HCT116 (cell line): ENCODE measurements around the gene RAET1E. TPM values are rescaled to one million over a fixed set of nuclear protein-coding genes. Genes with fewer than 3 reads are reported as not detected.
A peak's percentile ranks its signal among the peaks of the same experiment; 100 is the strongest.
"Not testable (repeated sequence)": the region's sequence is repeated elsewhere in the genome, so short reads cannot be mapped to it uniquely, and the experiment has no call there.

ENCODE experiments used
- ATAC-seq: fragments of 200-7000 bp; cut with Tn5 transposase; 2 replicates; pipeline ENCODE4 v1.9.1; 2020; ENCODE audit warnings: mild to moderate bottlenecking, moderate library complexity
- BruUV-seq: library from RNA; stranded (reverse); fragments of 400-500 nt; replicated peaks from 2 replicates; lab custom pipeline; 2021; lab: Mats Ljungman, UMichigan
- CTCF ChIA-PET: fragments of 300-600 bp; sonication (Branson Sonifier 250); formaldehyde crosslinking; loops from one replicate; lab custom pipeline; 2021; ENCODE audit warnings: antibody characterized with exemption; lab: Charles Lee
- POLR2A ChIA-PET: fragments of 300-600, 350-600 bp; sonication (Branson Sonifier 250); formaldehyde crosslinking; loops from one replicate; lab custom pipeline; 2021; ENCODE audit warnings: antibody characterized with exemption; lab: Charles Lee
- RAD21 ChIA-PET, 2 experiments: fragments of 300-600 bp; sonication (Branson Sonifier 250); formaldehyde crosslinking; loops; one replicate each; lab custom pipeline; 2023; ENCODE audit warnings: low total read pairs in 2 of 2; ENCODE audit not compliant: uncharacterized antibody in 2 of 2, unreplicated experiment in 2 of 2, low non-redundant PET in 1 of 2; lab: Charles Lee
- DNase-seq: peaks from one replicate; pipeline ENCODE4 v3.0.0-alpha.2; 2010; ENCODE audit warnings: low read depth, low spot score
- H2AFZ ChIP-seq: fragments of 200-600 bp; shearing (Covaris generic), sonication (generic); 2 replicates; pipeline ENCODE4 v1.6.1; 2017; ENCODE audit warnings: low read depth, mixed run types, mixed read lengths, antibody characterized with exemption, low read length; ENCODE audit not compliant: poor library complexity, severe bottlenecking
- H3K27ac ChIP-seq: 2 replicates; pipeline ENCODE4 v1.5.1; 2012; ENCODE audit warnings: low read depth, low read length
- H3K27me3 ChIP-seq: fragments of 200-600 bp; sonication (generic); 2 replicates; pipeline ENCODE4 v1.6.1; 2016; ENCODE audit warnings: mixed run types, low read length, mixed read lengths; ENCODE audit not compliant: insufficient read depth
- H3K36me3 ChIP-seq, 2 experiments: fragments of 200-500 bp in 1 of 2; fragments of 200-600 bp in 1 of 2; sonication (Bioruptor generic) in 1 of 2; sonication (generic) in 1 of 2; 2 replicates each; pipeline versions ENCODE4 v1.5.1 to v1.6.1; 2014 to 2016; ENCODE audit warnings: low read length in 2 of 2, inconsistent platforms in 1 of 2, mixed read lengths in 1 of 2, mixed run types in 1 of 2; ENCODE audit not compliant: insufficient read depth in 2 of 2, control insufficient read depth in 1 of 2
- H3K4me1 ChIP-seq, 2 experiments: fragments of 200-600 bp in 1 of 2; sonication (generic) in 1 of 2; 2 replicates each; pipeline versions ENCODE4 v1.5.1 to v1.6.1; 2012 to 2017; ENCODE audit warnings: low read length in 2 of 2, inconsistent platforms in 1 of 2, mild to moderate bottlenecking in 1 of 2, mixed read lengths in 1 of 2, mixed run types in 1 of 2, moderate library complexity in 1 of 2; ENCODE audit not compliant: insufficient read depth in 2 of 2, control insufficient read depth in 1 of 2
- H3K4me2 ChIP-seq: fragments of 200-600 bp; sonication (generic); 2 replicates; pipeline ENCODE4 v1.6.1; 2017; ENCODE audit warnings: mixed run types, low read length, mixed read lengths
- H3K4me3 ChIP-seq, 2 experiments: fragments of 200-600 bp in 1 of 2; sonication (generic) in 1 of 2; replicated peaks in 1 of 2; 2 replicates each; pipeline ENCODE4 v1.5.1; 2011 to 2016; ENCODE audit warnings: low read length in 2 of 2, control low read depth in 1 of 2, low read depth in 1 of 2, mild to moderate bottlenecking in 1 of 2, mixed read lengths in 1 of 2, mixed run types in 1 of 2
- H3K79me2 ChIP-seq: fragments of 200-600 bp; sonication (generic); 2 replicates; pipeline ENCODE4 v1.6.1; 2017; ENCODE audit warnings: mild to moderate bottlenecking, mixed run types, low read length, moderate library complexity, mixed read lengths; ENCODE audit not compliant: insufficient read depth
- H3K9ac ChIP-seq: fragments of 200-600 bp; sonication (generic); 2 replicates; pipeline ENCODE4 v1.6.1; 2016; ENCODE audit warnings: low read length, mixed read lengths
- H3K9me2 ChIP-seq: fragments of 200-600 bp; sonication (generic), shearing (Covaris generic); 2 replicates; pipeline ENCODE4 v1.6.1; 2017; ENCODE audit warnings: mixed run types, mild to moderate bottlenecking, moderate library complexity; ENCODE audit not compliant: insufficient read depth
- H3K9me3 ChIP-seq, 2 experiments: fragments of 200-500 bp in 1 of 2; fragments of 200-600 bp in 1 of 2; sonication (Bioruptor generic) in 1 of 2; sonication (generic) in 1 of 2; 2 replicates each; pipeline ENCODE4 v1.6.1; 2014 to 2017; ENCODE audit warnings: low read length in 2 of 2, mixed read lengths in 2 of 2, inconsistent platforms in 1 of 2, low read depth in 1 of 2, mild to moderate bottlenecking in 1 of 2, mixed run types in 1 of 2, moderate library complexity in 1 of 2; ENCODE audit not compliant: control insufficient read depth in 1 of 2, insufficient read depth in 1 of 2
- H4K20me1 ChIP-seq: fragments of 200-600 bp; sonication (generic), shearing (Covaris generic); 2 replicates; pipeline ENCODE4 v1.6.1; 2017; ENCODE audit warnings: mixed run types, mild to moderate bottlenecking, moderate library complexity; ENCODE audit not compliant: insufficient read depth
- EZH2 ChIP-seq: fragments of 200-600 bp; sonication (generic); IDR thresholded peaks from 2 replicates; pipeline ENCODE4 v1.6.1; 2017; ENCODE audit warnings: antibody characterized with exemption, mixed run types
- EZH2phosphoT487 ChIP-seq: fragments of 200-600 bp; IDR thresholded peaks from 2 replicates; pipeline ENCODE4 v1.6.1; 2018; ENCODE audit warnings: antibody characterized with exemption, borderline replicate concordance
- JUND ChIP-seq: IDR thresholded peaks from 2 replicates; pipeline ENCODE4 v1.6.1; 2012
- POLR2A ChIP-seq: IDR thresholded peaks from 2 replicates; pipeline ENCODE4 v1.7.0; 2011; ENCODE audit warnings: borderline replicate concordance; ENCODE audit not compliant: insufficient read depth, insufficient read length; ENCODE audit errors: extremely low read depth
- RAD21 ChIP-seq: IDR thresholded peaks from 2 replicates; pipeline ENCODE4 v1.6.1; 2012; ENCODE audit warnings: low read depth, mild to moderate bottlenecking
- intact Hi-C: fragments of 100-400 bp; cut with micrococcal nuclease; formaldehyde crosslinking; loops from 2 replicates; pipeline ENCODE4 v1.10.0; 2022
- total RNA-seq: library from RNA; stranded (reverse); gene quantifications from one replicate; pipeline ENCODE4 v1.2.1, GENCODE V29; 2021; ENCODE audit not compliant: unreplicated experiment

The RAET1E gene
- total RNA-seq, 1 experiment from 2014 or later: 3.9 TPM

DNA sequence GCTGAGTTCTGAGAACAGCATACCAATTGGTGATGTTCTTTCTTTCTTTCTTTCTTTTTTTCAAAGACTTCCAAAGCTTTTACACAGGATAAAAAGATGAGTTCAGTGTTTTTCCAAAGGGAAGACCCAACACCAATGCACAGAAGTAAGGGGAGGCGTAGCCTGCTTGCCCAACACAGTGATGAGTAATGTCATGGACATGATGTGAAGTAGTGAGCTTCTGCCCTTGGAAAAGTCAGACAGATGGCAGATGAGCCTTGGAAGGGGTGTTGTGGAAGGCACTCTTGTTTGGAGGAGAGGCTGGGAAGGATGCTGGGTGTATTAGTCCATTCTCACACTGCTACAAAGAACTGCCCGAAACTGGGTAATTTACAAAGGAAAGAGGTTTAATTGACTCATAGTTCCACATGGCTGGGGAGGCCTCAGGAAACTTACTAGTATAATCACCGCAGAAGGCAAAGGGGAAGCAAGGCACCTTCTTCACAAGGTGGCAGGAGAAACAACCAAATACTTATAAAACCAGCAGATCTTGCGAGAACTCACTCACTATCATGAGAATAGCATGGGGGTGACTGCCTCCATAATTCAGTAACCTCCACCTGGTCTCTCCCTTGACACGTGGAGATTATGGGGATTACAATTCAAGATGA lies 46.3 kb downstream of the RAET1E start:
- Histone ChIP-seq H3K79me2 (peaks cover 3% of the 10 kb centered on the region; the same call in 1 of the 2 replicates), H3K4me1 (peaks cover 44 to 47% of the 10 kb centered on the region in 2 experiments), H3K27ac (no peak overlapping the region), H3K9ac (no peak overlapping the region), H3K9me2 (no peaks in the 10 kb centered on the region), H2AFZ (no peak overlapping the region), H3K27me3 (no peaks in the 10 kb centered on the region), H3K4me2 (no peak overlapping the region), H4K20me1 (no peaks in the 10 kb centered on the region), H3K36me3 (no peaks in the 10 kb centered on the region), H3K9me3 (no peaks in the 10 kb centered on the region), H3K4me3 (no peak overlapping the region)
- intact Hi-C loops: no loop called here
- ChIA-PET RAD21 (no interaction called here), POLR2A (no interaction called here), CTCF (no interaction called here)
- no TSS peak for BruUV-seq
- DNase-seq (no peak), ATAC-seq (no peak)
- no peak for TF ChIP-seq EZH2phosphoT487
- TF ChIP-seq EZH2: no peak
- TF ChIP-seq RAD21: no peak
- TF ChIP-seq POLR2A: no peak
- no peak for TF ChIP-seq JUND

GRCh38 chr6:149848343-149848742 lies 49.6 kb downstream of the RAET1E start:
- peak overlapping the region; percentile 27; the same call in 1 of the 2 replicates for H3K27ac ChIP-seq
- H3K9me3 ChIP-seq, H3K9me2 ChIP-seq, H4K20me1 ChIP-seq, H3K4me3 ChIP-seq, DNase-seq, POLR2A ChIA-PET, ATAC-seq, H3K9ac ChIP-seq, H3K79me2 ChIP-seq, H3K36me3 ChIP-seq, H2AFZ ChIP-seq, BruUV-seq, H3K27me3 ChIP-seq, RAD21 ChIA-PET: not testable (repeated sequence)
- intact Hi-C loops: loop anchor here (10.0 kb wide), 1 partner anchor 966 kb away; no protein-coding TSS in a partner anchor
- H3K4me2 ChIP-seq: peak overlapping the region; percentile 75
- H3K4me1 ChIP-seq: peaks cover 39 to 49% of the 10 kb centered on the region in 2 experiments
- CTCF ChIA-PET: interaction anchor here (3.0 kb wide), 1 partner anchor 13 kb away, joined by 13 read pairs; no protein-coding TSS in a partner anchor

Other genes starting within 250 kb of the RAET1E start
- gene KATNA1, start 249.4 kb downstream of the RAET1E start, total RNA-seq: 20.6 TPM
- 21.6 TPM for gene LATS1, start 180.0 kb downstream of the RAET1E start, total RNA-seq
- gene NUP43, start 151.6 kb downstream of the RAET1E start, total RNA-seq: 51.0 TPM
- 86.9 TPM for gene PCMT1, start 148.4 kb downstream of the RAET1E start, total RNA-seq
- 27.8 TPM for gene LRP11, start 33.8 kb downstream of the RAET1E start, total RNA-seq
- gene RAET1G, start 25.0 kb upstream of the RAET1E start, total RNA-seq: 0.37 TPM
- 10.2 TPM for gene ULBP2, start 43.9 kb upstream of the RAET1E start, total RNA-seq
- gene ULBP1, start 65.8 kb upstream of the RAET1E start, total RNA-seq: 12.4 TPM
- 1.5 TPM for gene RAET1L, start 127.4 kb upstream of the RAET1E start, total RNA-seq
- gene ULBP3, start 171.0 kb upstream of the RAET1E start, total RNA-seq: 18.4 TPM
- gene PPP1R14C, start 244.9 kb upstream of the RAET1E start, total RNA-seq: 7.8 TPM